GM18868 (cell line): ENCODE results near the gene SEMA6C.
"Not testable (repeated sequence)": the region's sequence is repeated elsewhere in the genome, so short reads cannot be mapped to it uniquely, and the experiment has no call there.

Experiments used
- ATAC-seq: cut with Tn5 transposase; IDR thresholded peaks from one replicate; pipeline ENCODE4 v1.9.1; 2021; ENCODE audit warnings: mild to moderate bottlenecking, moderate library complexity; ENCODE audit not compliant: unreplicated experiment

Gene SEMA6C

GRCh38 chr1:151146412-151147131 is at the start of gene SEMA6C:
TSS of gene SEMA6C (minus strand) at chr1:151146631. CDS start at chr1:151142621, 4,010 bp downstream.
- ATAC-seq, result peak; percentile 99

GRCh38 chr1:151194894-151195594 is 48.6 kb upstream of the SEMA6C start:
- ATAC-seq, result not testable (repeated sequence)

DNA sequence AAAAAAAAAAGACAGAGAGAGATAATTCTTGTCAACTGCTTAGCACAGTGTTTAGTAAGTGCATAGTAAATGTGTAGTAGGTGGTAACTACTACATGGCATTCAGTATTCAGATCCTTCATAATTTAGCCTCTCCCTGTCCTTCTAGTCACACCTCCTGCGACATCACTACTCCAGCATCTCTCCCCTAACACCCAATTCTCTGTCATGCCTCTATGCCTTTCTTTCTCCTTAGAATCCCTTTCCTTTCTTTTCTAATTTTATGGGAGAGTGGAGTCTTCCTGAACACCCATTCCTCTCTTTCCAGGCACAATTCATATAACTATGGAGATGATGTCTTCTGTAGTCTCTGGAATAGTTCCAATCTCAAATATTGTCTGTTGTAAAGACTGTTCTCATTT is 47.4 kb upstream of the SEMA6C start:
- ATAC-seq, result no peak

DNA sequence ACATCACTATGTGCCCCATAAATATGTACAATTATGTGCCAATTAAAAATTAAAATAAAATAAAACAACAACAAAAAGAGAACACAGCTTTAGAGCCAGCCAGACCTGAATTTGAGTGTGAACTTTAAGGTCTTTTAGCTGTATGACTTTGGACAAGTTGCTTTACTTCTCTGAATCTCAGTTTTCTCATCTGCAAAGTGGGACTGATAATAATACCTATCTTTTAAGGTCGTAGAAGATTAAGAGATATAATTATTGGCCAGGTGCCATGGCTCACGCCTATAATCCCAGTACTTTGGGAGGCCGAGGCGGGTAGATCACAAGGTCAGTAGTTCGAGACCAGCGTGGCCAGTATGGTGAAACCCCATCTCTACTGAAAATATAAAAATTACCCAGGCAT is 46.9 kb upstream of the SEMA6C start:
- no peak for ATAC-seq

DNA sequence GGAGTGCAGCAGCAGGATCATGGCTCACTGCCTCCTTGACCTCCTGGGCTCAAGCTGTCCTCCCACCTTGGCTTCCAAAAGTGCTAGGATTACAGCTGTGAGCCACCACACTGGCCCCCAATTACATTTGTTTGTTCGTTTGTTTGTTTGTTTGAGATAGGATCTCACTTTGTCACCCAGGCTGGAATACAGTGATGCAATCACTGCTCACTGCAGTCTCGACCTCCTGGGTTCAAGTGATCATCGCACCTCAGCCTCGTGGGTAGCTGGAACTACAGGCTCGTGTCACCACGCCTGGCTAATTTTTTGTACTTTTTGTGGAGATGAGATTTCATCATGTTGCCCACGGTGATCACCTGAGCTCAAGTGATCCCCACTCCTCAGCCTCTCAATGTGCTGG is 45.6 kb upstream of the SEMA6C start:
- ATAC-seq, result no peak

DNA sequence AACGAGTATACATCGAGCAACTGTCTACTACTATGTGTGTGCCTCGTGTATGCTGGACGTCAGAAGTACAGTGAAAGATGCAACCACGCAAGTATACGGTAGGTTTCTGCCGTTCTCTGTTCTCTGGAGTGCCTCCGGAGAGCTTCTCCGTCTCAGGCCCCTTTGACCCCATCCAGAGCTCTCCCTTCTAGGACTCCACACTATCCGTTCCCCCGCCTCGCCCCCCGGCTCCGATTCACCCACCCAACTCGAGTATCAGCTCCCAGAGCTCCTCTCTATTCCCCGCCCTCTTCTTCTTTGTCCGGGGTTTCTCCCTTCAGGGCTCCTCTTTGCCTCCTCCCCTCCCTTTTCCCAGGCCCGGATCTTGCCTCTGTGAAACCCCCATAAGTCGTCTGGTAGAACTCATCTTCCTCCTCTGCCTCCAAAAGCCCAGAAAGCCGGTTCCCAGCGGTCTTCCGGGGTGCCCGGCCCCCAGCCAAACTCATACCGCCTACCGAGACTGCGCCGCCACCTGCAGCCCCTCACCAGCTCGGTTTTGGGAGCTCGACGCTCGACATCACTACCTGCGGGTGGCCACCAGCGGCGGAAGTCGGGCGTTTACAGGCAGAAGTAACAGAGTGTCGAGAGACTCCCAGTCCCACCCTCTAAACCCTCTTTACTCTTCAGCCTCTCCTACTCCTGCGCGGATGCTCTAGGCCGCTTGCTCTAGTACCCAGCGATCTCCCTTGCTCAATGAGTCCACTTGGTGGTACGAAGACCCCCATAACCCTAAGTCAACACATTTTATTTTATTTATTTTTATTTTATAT is 43.4 kb upstream of the SEMA6C start, which contains the start of gene VPS72:
Gene VPS72, minus strand, starts transcription at position 561 of the 809 bp plus-strand sequence. Its CDS starts 76 bp downstream, at position 485.
- ATAC-seq, result peak; percentile 91

DNA sequence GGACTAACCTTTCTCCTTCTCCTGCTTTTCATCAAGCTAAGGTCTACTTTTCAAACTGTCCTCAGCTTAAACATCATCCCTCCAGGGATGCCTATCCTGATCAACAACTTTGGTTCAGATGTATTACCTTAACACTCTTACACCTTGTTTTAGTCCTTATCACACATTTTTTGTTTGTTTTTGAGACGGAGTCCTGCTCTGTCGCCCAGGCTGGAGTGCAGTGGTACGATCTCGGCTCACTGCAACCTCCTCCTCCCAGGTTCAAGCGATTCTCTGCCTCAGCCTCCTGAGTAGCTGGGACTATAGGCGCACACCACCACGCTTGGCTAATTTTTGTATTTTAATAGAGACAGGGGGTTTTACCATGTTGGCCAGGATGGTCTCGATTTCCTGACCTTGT is 42.2 kb upstream of the SEMA6C start:
- not testable (repeated sequence) for ATAC-seq

DNA sequence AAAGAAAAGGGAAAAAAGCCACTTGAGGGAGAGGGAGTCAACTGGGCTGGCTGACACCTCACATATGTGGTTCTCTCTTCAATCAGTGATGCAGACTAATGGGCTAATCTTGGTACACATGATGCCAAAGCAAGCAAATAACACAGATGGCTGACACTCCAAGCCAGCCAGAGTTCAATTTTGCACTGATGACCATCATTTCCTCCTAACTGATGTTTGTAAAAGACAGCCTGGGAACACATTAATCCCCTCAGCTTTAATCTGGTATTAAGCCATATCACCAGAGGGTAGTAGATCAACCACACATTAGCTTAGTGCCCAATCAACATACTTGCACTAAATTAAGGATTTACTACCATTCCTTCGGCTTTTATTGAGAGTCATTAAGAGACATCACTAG is 40.8 kb upstream of the SEMA6C start:
- no peak for ATAC-seq

GRCh38 chr1:151184211-151184610 is 37.8 kb upstream of the SEMA6C start:
- no peak for ATAC-seq

GRCh38 chr1:151176514-151177045 is 30.1 kb upstream of the SEMA6C start:
- ATAC-seq, result no peak

- ATAC-seq, result no peak
Measured at GRCh38 chr1:151175863-151176262, 29.4 kb upstream of the SEMA6C start, which contains the start of gene TMOD4. TSS of gene TMOD4 (minus strand) at chr1:151175981. CDS start at chr1:151174875, 1,106 bp downstream.

GRCh38 chr1:151175041-151175741 is 28.8 kb upstream of the SEMA6C start:
- no peak for ATAC-seq

- ATAC-seq, result no peak
Measured at GRCh38 chr1:151171190-151171589, 24.8 kb upstream of the SEMA6C start.

DNA sequence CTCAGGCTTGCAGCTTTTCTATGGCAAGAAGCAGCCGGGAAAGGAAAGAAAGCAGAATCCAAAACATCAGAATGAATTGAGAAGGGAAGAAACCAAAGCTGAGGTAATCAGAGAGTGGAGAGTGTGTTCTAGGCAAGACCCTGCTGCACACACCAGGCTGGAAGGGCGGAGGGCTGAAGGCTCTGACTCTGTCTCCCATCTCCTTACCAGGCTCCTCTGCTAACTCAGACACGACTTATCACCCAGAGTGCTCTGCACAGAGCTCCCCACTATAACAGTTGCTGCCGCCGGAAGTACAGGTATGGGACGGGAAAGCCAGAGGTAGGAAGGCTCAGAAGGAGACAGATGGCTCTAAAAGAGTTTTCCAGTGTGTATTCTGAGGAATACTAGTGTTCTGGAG is 20.7 kb upstream of the SEMA6C start:
- no peak for ATAC-seq

- no peak for ATAC-seq
Measured at GRCh38 chr1:151166505-151166956, 20.1 kb upstream of the SEMA6C start.

DNA sequence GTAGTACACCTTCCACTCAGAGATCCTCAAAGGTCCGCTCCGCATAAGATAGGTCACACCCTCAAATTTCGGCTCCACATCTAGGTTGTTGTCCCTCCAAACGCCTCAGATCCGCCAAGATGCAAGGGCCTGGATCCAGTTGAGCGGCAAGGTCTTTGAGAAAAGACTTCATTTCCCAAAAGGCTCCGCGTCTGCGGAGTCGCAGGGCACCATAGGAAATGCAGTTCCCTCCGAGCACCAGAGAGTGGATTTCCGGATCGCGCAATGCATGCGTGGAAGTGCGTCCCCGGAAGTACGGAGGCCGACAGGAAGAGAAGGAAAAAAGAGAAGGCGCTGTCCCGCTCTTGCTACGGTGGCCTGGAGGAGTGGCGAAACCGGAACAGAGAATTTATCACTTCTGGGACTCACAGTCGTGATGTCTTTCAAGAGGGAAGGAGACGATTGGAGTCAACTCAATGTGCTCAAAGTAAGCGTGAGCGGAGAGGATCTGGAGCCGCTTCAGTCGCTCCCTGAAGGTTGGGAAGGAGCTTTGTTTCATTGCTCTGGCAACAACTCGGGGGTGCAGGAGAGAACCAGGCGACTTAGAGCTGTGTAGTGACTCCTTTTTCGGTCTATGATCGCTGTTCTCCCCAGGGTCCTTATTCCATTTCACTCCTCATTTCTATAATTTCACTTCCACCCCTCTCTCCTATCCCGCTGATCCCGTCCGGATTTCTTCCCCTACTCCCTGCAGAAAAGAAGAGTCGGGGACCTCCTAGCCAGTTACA is 19.5 kb upstream of the SEMA6C start, which contains the start of the genes LYSMD1 and SCNM1:
Gene LYSMD1, minus strand, starts transcription at position 165 of the 767 bp plus-strand sequence. CDS start 644 bp downstream, outside the sequence.
Gene SCNM1, plus strand, starts transcription at position 407 of the 767 bp plus-strand sequence. Its CDS starts 9 bp downstream, at position 416.
- ATAC-seq, result peak; percentile 90

DNA sequence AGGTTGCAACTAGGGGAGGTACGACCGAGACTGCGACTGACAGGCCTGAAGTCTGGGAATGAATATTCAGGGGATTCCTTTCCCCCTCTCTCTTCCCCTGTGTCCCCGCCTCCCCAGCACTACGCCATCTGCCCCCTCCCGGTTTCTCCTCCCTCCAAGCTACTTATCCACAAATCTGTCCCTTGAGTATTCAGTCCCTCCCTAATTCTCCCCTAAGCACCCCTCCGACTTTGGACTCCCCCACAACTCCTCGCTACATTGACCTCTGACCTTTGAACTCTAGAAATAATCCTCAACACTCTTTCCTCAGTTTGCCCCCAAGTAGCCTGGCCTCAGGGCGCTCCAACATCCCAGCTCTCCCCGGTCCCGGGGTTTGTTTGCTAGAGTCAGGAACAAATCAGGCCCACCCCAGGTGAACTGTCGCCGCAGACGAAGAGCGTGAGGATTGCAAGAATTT is 18.9 kb upstream of the SEMA6C start:
- peak; percentile 16 for ATAC-seq

DNA sequence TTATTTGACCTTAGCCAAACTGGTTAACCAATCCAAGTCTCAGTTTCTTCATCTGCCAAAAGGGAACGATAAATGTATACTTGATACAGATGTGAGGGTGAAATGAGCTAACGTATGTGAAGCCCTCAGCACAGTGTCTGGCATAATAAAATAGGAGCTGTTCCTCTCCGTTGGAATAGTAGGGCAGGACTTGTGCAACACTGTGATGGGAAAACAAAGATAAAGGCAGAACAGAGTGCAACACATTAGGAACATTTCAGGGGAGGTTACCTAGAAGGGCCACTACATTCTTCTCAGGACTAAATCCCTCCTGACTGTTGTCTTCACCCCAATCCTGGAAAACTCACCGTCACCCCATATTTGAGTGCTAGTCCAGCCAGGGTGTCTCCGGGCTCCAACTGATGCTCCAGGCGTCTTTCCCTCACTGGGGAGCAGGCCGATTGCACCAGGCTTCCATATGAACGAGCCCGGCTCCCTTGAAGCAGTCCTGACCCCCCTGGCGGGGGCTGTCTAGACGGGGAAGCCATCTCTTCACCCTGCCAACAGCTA is 18.4 kb upstream of the SEMA6C start:
- ATAC-seq, result no peak

GRCh38 chr1:151159373-151159772 is 12.9 kb upstream of the SEMA6C start:
- no peak for ATAC-seq
